HCEC 1CT (cell line): ENCODE measurements around the gene IRF8.
A peak's percentile ranks its signal among the peaks of the same experiment; 100 is the strongest.

Experiments
- DNase-seq: peaks from one replicate; pipeline ENCODE4 v3.0.0-alpha.2; 2017

IRF8 gene

GRCh38 chr16:85963753-85964285 lies 64.9 kb downstream of the IRF8 start:
- no peak for DNase-seq

- no peak for DNase-seq
Measured at GRCh38 chr16:85965125-85965524, 66.2 kb downstream of the IRF8 start.

GRCh38 chr16:85967111-85967510 lies 68.1 kb downstream of the IRF8 start:
- no peak for DNase-seq

- no peak for DNase-seq
Measured at GRCh38 chr16:85968041-85968920, 69.3 kb downstream of the IRF8 start.

GRCh38 chr16:85969159-85969558 lies 70.2 kb downstream of the IRF8 start:
- peak; percentile 27 for DNase-seq

GRCh38 chr16:85969591-85969990 lies 70.6 kb downstream of the IRF8 start:
- DNase-seq: no peak

GRCh38 chr16:85970016-85970733 lies 71.2 kb downstream of the IRF8 start:
- no peak for DNase-seq

- no peak for DNase-seq
Measured at GRCh38 chr16:85970738-85971137, 71.8 kb downstream of the IRF8 start.
